ENCODE results near the gene RAP1GAP2.
"Not testable (repeated sequence)": the region's sequence is repeated elsewhere in the genome, so short reads cannot be mapped to it uniquely, and the experiment has no call there.

The RAP1GAP2 gene

DNA sequence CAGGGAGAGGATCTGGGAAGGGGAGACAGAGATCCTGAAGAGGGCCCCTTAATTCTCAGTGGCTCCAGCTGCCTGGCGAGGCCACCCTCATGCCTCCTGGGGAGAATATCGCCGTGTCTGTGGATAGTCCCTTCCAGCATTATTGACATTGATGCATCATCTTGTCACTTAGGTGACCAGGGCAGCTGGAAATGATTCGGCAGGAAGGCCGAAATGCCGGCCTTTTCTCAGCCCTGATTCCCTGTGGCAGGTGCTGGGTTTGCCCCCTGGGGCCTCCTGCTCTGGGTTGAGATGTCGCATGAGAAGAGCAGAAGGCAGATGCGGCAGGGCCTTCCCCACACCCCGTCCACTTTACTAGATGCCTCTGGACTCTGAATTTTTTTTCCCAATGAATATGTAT, 89.5 kb downstream of the RAP1GAP2 start:
- H3K4me3 ChIP-seq (ENCODE audit: control insufficient read depth, low read depth, low read length): no peak overlapping the region
- TF ChIP-seq, protein P1, sequence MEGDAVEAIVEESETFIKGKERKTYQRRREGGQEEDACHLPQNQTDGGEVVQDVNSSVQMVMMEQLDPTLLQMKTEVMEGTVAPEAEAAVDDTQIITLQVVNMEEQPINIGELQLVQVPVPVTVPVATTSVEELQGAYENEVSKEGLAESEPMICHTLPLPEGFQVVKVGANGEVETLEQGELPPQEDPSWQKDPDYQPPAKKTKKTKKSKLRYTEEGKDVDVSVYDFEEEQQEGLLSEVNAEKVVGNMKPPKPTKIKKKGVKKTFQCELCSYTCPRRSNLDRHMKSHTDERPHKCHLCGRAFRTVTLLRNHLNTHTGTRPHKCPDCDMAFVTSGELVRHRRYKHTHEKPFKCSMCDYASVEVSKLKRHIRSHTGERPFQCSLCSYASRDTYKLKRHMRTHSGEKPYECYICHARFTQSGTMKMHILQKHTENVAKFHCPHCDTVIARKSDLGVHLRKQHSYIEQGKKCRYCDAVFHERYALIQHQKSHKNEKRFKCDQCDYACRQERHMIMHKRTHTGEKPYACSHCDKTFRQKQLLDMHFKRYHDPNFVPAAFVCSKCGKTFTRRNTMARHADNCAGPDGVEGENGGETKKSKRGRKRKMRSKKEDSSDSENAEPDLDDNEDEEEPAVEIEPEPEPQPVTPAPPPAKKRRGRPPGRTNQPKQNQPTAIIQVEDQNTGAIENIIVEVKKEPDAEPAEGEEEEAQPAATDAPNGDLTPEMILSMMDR (IDR thresholded peaks at IDR 0.05; ENCODE audit: control insufficient read depth, insufficient read depth, low read depth, low read length, missing control alignments): no peak
- DNase-seq (ENCODE audit: low read depth): no peak

DNA sequence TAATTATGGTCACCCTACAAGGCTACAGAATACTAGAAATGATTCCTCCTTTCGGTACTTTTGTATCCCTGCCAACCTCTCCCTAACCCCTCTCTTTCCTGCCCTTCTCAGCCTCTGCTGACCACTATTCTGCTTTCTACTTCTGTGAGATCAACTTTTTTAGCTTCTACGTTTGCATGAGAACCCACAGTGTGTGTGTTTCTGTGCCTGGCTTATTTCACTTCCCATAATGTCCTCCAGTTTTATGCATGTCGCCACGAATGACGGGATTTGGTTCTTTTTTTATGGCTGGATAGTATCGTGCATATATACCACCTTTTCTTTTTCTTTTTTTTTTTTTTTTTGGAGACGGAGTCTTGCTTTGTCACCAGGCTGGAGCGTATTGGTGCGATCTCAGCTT, 92.1 kb downstream of the RAP1GAP2 start:
- TF ChIP-seq, protein P1 (IDR thresholded peaks at IDR 0.05; ENCODE audit: control insufficient read depth, insufficient read depth, low read depth, low read length, missing control alignments): no peak
- DNase-seq (ENCODE audit: low read depth): no peak

DNA sequence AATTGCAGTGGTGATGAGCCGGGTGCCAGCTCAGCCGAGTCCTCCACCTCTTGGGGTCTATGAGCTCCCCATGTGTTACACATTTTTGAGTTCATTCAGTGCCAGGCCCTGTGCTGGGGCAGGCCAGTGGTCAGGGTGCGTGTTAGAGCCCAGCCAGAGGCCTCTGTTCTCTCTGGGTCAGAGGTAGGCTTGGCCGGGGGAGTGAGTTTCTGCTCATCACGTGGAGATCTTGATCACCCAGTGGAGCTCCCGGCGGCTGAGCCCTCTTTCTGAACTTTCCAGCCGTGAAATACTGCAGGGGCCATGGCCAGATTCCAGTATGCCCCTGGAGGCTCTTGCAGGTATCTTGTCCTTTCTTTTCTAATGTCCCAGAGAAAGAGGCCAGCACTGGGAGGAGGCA, 93.0 kb downstream of the RAP1GAP2 start:
- no peak for DNase-seq (ENCODE audit: low read depth)
- TF ChIP-seq, protein P1 (IDR thresholded peaks at IDR 0.05; ENCODE audit: control insufficient read depth, insufficient read depth, low read depth, low read length, missing control alignments): no peak
- no peak overlapping the region for H3K4me3 ChIP-seq (ENCODE audit: control insufficient read depth, low read depth, low read length)

More for the DNA sequence above, 92.1 kb downstream of the RAP1GAP2 start:
- H3K4me3 ChIP-seq (ENCODE audit: control insufficient read depth, low read depth, low read length): no peak overlapping the region

DNA sequence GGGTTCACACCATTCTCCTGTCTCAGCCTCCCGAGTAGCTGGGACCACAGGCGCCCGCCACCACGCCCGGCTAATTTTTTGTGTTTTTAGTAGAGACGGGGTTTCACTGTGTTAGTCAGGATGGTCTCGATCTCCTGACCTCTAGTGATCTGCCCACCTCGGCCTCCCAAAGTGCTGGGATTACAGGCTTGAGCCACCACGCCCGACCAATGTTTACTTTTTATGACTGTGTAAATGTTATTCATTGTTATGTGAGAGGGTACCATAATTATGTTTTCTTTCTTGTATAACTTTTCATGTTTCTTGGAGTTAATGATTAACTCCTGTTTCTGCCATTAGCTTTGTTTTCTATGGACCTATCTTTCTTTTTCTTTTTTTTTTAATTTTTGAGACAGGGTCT, 94.5 kb downstream of the RAP1GAP2 start:
- not testable (repeated sequence) for H3K4me3 ChIP-seq (ENCODE audit: control insufficient read depth, low read depth, low read length); DNase-seq (ENCODE audit: low read depth)

DNA sequence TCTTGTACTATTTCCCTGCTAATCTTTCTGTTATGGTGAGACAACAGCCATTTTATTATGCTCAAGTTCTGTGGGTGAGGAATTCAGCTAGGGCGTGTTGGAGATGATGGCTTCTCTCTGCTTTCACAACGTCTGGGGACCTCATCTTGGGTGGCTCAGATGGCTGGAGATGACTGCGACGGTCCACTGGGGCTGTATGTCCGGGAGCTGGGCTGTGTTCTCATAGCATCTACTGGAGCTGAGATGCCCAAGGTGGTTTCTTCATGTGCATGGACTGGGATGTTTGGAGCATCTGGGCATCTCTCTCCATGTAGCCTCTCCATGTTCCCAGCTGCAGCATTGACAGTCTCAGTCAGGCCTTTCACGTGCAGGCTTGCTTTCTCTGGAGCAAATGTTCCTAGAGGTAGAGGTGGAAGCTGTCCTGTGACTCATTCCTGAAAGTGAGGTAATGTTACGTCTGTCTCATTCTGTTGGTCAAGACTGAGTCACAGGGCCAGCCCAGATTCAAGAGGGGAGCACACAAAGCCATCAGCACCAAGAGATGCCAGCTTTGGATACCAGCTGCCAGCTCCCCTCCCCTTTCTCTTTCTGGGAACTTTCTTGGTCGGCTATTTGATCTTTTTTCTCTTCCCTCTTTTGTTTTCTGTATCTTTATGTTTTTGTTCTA, 96.2 kb downstream of the RAP1GAP2 start:
- no peak overlapping the region for H3K4me3 ChIP-seq (ENCODE audit: control insufficient read depth, low read depth, low read length)
- TF ChIP-seq, protein P1 (IDR thresholded peaks at IDR 0.05; ENCODE audit: control insufficient read depth, insufficient read depth, low read depth, low read length, missing control alignments): no peak
- peak; percentile 10 for DNase-seq (ENCODE audit: low read depth)

- TF ChIP-seq, protein P1 (IDR thresholded peaks at IDR 0.05; ENCODE audit: control insufficient read depth, insufficient read depth, low read depth, low read length, missing control alignments): no peak
- H3K4me3 ChIP-seq (ENCODE audit: control insufficient read depth, low read depth, low read length): no peak overlapping the region
- no peak for DNase-seq (ENCODE audit: low read depth)
These were observed 97.2 kb downstream of the RAP1GAP2 start for GRCh38 chr17:2893422-2893914.

- no peak overlapping the region for H3K4me3 ChIP-seq (ENCODE audit: control insufficient read depth, low read depth, low read length)
- TF ChIP-seq, protein P1 (IDR thresholded peaks at IDR 0.05; ENCODE audit: control insufficient read depth, insufficient read depth, low read depth, low read length, missing control alignments): no peak
- no peak for DNase-seq (ENCODE audit: low read depth)
These were observed 98.5 kb downstream of the RAP1GAP2 start for GRCh38 chr17:2894782-2895181.
